ENCODE measurements around the gene HCN2.
"Not testable (repeated sequence)": the region's sequence is repeated elsewhere in the genome, so short reads cannot be mapped to it uniquely, and the experiment has no call there.

HCN2 gene

GRCh38 chr19:571566-571974 is 18.1 kb upstream of the HCN2 start:
- no peak for DNase-seq

GRCh38 chr19:572140-572742 is 17.4 kb upstream of the HCN2 start, which contains the start of gene BSG:
Gene BSG, plus strand, starts transcription at chr19:572596. Its CDS starts 39 bp downstream, at chr19:572635.
- peak; percentile 98 for DNase-seq

- peak; percentile 56 for DNase-seq
Measured at GRCh38 chr19:572743-573518, 16.8 kb upstream of the HCN2 start.

GRCh38 chr19:573519-573825 is 16.2 kb upstream of the HCN2 start:
- DNase-seq: no peak

GRCh38 chr19:574658-575526 is 14.8 kb upstream of the HCN2 start:
- DNase-seq: no peak

- DNase-seq: no peak
Measured at GRCh38 chr19:575527-576506, 13.9 kb upstream of the HCN2 start.

GRCh38 chr19:576768-577438 is 12.8 kb upstream of the HCN2 start:
- DNase-seq: no peak

GRCh38 chr19:577439-578392 is 12.0 kb upstream of the HCN2 start:
- no peak for DNase-seq

- DNase-seq: no peak
Measured at GRCh38 chr19:579111-579841, 10.4 kb upstream of the HCN2 start.

GRCh38 chr19:579842-580155 is 9.9 kb upstream of the HCN2 start:
- no peak for DNase-seq

GRCh38 chr19:580274-580835 is 9.3 kb upstream of the HCN2 start:
- DNase-seq: no peak

GRCh38 chr19:581399-582111 is 8.1 kb upstream of the HCN2 start:
- no peak for DNase-seq

GRCh38 chr19:582497-583197 is 7.0 kb upstream of the HCN2 start:
- DNase-seq: no peak

GRCh38 chr19:583198-583967 is 6.3 kb upstream of the HCN2 start:
- no peak for DNase-seq

GRCh38 chr19:583968-584239 is 5.8 kb upstream of the HCN2 start:
- no peak for DNase-seq

- DNase-seq: peak; percentile 42
Measured at GRCh38 chr19:584240-585001, 5.3 kb upstream of the HCN2 start.

GRCh38 chr19:585146-585545 is 4.5 kb upstream of the HCN2 start:
- DNase-seq: not testable (repeated sequence)

Data from fibroblast of skin of abdomen (primary cell).